GM21529 (cell line): Measurements from ENCODE around the gene GABBR2.

Experiments
- ATAC-seq: cut with Tn5 transposase; IDR thresholded peaks from one replicate; pipeline ENCODE4 v1.9.1; 2021; ENCODE audit not compliant: unreplicated experiment

The GABBR2 gene

GRCh38 chr9:98551511-98552286, 157.0 kb downstream of the GABBR2 start:
- ATAC-seq: no peak

DNA sequence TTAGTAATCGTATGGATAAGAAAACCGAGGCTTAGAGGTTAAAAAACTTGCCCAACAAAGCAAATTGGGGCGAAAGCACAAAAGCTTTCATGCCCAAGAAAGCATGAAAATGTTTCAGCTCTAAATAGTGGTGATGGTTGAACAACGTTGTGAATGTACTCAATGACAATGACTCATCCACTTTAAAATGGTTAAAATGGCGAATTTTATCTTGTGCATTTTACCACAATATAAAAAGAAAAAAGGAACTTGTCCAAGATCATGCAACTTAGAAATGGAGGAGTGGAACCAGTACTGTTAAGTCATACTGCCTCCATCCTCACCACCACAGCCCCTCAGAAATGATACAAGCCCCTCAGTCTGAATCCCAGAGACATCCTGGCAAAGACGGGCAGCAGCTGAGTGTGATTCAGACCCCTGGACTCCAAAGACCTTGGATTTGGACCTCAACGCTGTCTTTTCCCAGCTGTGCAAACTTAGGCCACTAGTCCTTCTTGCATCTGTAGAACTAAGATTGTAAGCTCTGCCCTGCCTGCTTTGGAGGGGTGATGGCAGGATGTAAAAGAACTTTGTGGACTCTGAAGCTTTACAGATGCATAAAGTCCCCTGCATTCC, 158.4 kb downstream of the GABBR2 start:
- ATAC-seq: no peak

GRCh38 chr9:98549401-98549800, 159.3 kb downstream of the GABBR2 start:
- no peak for ATAC-seq

DNA sequence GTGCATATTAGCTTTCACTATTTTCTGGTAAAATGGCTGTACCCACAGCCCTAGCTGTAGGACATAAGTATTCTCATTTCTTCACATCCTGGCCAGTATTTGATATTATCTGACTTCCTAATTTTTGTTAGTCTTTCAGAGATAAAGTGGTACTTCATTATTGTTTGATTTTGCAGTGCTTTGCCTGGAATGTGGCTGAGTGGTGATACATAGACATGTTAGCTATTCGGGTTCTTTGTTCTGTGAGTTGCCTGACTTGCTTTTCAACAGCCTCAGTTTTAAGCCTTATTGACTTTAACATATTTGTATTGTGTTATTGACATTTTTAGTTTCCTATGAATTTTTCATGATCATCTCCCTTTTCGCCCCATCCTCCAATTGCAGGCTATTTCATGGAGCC, 161.1 kb downstream of the GABBR2 start:
- ATAC-seq: no peak

- ATAC-seq: no peak
Measured at GRCh38 chr9:98545021-98545420, 163.7 kb downstream of the GABBR2 start.

GRCh38 chr9:98541684-98542230, 167.0 kb downstream of the GABBR2 start:
- ATAC-seq: no peak

GRCh38 chr9:98540476-98540875, 168.3 kb downstream of the GABBR2 start:
- ATAC-seq: no peak

- no peak for ATAC-seq
Measured at GRCh38 chr9:98539954-98540353, 168.8 kb downstream of the GABBR2 start.

- ATAC-seq: no peak
Measured at GRCh38 chr9:98538626-98539031, 170.1 kb downstream of the GABBR2 start.

- ATAC-seq: no peak
Measured at GRCh38 chr9:98538203-98538602, 170.5 kb downstream of the GABBR2 start.

DNA sequence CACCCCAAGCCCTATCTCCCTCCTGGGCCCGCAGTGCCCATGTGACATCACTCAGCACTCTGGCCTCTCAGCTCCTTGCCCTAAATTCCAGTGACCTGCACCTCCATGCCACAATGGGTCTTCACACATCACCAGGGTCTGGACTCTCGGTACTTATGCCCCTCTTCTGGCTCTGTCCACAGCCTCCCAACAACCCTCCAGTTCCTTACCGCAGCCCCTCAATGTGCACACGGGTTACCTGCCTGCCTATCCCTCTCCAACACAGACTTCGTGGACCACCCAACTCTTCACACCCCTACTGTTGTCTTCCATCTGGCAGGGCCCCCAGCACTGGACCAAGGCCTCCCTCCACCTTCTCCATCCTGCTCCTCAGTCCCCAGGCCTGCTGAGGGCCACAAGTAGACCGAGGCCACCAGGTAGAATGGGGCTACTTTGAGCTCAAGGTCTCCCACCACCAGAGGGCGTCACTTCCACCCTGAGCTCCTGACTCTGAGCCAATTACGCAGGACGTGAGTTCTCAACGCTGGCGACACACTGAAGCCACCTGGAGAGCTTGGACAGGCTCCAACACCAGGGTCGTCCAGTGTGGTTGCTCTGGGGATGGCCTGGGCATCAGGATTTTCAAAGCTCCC, 172.1 kb downstream of the GABBR2 start:
- no peak for ATAC-seq

DNA sequence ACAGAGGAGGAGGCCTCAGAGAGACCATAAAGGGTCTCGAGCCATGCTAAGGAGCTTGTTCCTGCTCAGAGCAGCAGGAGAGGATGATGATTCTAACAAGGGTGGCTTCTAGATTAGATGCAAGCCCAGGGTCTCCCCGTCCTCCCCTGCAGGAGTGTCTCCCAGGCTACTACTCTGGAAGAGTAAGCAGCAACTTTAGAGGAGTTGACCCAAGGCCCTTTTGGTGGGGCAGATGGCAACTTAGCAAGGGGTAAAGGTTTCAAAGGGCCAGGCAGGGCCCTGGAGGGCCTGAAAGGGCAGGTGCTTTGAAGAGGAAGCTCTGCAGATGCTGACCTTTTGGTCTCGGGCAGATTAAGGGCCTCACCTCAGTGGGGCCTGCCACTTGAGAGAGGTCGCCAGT, 174.9 kb downstream of the GABBR2 start:
- no peak for ATAC-seq

GRCh38 chr9:98533132-98533531, 175.6 kb downstream of the GABBR2 start:
- no peak for ATAC-seq

- no peak for ATAC-seq
Measured at GRCh38 chr9:98532574-98532973, 176.2 kb downstream of the GABBR2 start.

GRCh38 chr9:98532147-98532546, 176.6 kb downstream of the GABBR2 start:
- no peak for ATAC-seq

- no peak for ATAC-seq
Measured at GRCh38 chr9:98530806-98531386, 177.8 kb downstream of the GABBR2 start.

GRCh38 chr9:98530275-98530674, 178.5 kb downstream of the GABBR2 start:
- no peak for ATAC-seq

GRCh38 chr9:98529841-98530240, 178.9 kb downstream of the GABBR2 start:
- no peak for ATAC-seq

- no peak for ATAC-seq
Measured at GRCh38 chr9:98523231-98523901, 185.4 kb downstream of the GABBR2 start.

- ATAC-seq: no peak
Measured at GRCh38 chr9:98522487-98522886, 186.2 kb downstream of the GABBR2 start.

- ATAC-seq: no peak
Measured at GRCh38 chr9:98521141-98521540, 187.6 kb downstream of the GABBR2 start.
